Stimulated activated CD4-positive, alpha-beta T cell treated with anti-CD3 and anti-CD28 coated beads, Interleukin-4, amount 100 ng/mL, for 48 hours (primary cell): Measurements from ENCODE around the gene CLCA4.

Experiments
- DNase-seq, 2 donors: peaks; one replicate each; pipeline ENCODE4 v3.0.0-alpha.2; 2020; ENCODE audit warnings: low read depth in 2 of 2

CLCA4 gene, protein sequence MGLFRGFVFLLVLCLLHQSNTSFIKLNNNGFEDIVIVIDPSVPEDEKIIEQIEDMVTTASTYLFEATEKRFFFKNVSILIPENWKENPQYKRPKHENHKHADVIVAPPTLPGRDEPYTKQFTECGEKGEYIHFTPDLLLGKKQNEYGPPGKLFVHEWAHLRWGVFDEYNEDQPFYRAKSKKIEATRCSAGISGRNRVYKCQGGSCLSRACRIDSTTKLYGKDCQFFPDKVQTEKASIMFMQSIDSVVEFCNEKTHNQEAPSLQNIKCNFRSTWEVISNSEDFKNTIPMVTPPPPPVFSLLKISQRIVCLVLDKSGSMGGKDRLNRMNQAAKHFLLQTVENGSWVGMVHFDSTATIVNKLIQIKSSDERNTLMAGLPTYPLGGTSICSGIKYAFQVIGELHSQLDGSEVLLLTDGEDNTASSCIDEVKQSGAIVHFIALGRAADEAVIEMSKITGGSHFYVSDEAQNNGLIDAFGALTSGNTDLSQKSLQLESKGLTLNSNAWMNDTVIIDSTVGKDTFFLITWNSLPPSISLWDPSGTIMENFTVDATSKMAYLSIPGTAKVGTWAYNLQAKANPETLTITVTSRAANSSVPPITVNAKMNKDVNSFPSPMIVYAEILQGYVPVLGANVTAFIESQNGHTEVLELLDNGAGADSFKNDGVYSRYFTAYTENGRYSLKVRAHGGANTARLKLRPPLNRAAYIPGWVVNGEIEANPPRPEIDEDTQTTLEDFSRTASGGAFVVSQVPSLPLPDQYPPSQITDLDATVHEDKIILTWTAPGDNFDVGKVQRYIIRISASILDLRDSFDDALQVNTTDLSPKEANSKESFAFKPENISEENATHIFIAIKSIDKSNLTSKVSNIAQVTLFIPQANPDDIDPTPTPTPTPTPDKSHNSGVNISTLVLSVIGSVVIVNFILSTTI

DNA sequence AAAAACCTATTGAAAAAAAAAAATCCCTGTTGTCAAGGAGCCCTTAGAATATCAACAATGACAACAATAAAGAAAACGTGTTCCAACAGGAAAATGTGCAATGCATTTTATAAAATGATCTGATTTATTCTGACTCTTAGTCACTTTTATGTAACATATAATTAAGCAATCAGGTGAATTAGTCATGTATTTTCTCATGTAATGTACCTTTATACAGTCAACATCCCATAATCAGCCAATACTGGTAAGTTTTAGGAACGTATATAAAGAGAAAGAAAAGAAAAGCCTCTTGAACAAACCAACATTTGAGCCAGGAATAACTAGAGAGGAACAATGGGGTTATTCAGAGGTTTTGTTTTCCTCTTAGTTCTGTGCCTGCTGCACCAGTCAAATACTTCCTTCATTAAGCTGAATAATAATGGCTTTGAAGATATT is at the start of gene CLCA4:
CLCA4 (plus strand) TSS at position 292 of the 435 bp plus-strand sequence; CDS start at position 334, 42 bp downstream.
- no peak for DNase-seq

DNA sequence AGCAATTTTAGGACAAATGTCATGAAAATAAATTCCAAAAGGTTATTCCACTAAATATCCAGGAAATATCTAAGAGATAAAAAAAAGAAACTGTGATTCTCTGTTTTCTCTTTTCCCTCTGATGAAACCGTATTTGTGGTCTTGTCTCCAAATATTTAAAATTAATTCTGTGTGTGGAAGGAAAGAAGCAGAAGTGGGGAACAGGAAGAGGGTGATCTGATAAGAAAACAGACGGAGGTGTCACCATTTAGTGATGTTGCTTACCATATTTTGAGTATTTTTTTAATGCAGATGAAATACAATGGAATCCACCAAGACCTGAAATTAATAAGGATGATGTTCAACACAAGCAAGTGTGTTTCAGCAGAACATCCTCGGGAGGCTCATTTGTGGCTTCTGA is 48.6 kb upstream of the CLCA4 start:
- no peak for DNase-seq

DNA sequence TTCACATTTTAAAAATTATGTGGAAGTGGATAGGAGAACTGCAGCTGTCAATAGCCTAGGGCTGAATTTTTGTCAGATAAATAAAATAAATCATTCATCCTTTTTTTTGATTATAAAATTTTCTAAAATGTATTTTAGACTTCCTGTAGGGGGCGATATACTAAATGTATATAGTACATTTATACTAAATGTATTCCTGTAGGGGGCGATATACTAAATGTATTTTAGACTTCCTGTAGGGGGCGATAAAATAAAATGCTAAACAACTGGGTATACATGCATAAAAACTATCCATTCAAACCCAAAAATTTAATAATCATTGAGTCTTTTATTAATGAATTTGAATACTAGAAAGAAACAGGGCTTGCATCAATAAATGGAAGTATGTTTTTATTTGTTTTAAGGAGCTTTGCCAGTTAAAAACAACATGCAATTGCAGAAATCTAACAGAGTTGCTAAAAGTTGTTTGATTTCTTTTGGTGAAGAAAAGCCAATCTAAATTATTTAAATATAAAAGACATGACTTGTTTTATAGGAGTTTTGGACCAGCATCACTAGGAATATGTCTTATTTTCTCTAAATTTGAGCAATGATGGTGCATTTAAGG is 46.8 kb upstream of the CLCA4 start:
- no peak for DNase-seq

DNA sequence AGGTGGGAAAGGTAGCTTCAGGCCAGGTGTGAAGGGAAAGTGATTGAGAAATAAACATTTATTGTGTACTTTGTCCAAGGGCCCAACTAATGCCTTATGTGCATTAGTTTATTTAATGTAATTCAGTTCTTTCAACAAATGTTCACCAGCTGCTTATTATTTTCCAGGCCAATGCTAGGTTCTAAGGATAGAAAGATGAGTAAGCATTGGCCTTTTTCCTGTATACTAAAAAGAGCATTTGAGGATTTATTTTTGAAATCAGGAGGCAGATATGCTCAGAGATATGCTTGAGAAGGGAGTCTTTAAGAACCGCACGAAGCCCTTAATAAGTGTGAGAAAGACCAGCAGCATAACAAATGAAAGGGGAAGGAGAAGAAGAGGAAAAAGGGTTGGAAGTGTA is 46.2 kb upstream of the CLCA4 start:
- DNase-seq = no peak

DNA sequence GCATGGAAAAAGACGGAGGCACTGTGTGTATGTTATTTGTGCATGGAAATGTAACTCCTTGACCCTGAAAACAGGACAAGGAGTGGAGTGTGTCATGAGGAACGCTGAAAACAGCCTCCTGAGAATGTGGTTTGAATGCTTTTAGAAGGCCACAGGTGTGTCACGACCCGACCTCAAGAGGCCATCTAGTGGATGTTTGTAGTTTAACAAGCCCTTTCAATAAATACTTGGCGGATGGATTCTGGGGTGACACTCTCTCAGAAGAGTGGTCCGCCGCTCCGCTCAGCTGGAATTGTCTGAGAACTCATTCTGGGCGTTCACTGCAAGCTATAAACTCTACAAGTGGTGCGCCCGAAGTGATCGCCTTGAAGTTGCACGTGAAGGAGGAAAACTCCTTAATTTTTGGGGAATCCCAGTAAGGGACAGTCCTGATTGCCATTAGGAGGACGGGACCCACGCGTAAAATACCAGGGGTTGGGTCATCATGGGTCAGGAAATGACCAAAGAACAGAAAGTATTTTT is 44.7 kb upstream of the CLCA4 start:
- peak in 1 of 2 donors; percentile 20 for DNase-seq

DNA sequence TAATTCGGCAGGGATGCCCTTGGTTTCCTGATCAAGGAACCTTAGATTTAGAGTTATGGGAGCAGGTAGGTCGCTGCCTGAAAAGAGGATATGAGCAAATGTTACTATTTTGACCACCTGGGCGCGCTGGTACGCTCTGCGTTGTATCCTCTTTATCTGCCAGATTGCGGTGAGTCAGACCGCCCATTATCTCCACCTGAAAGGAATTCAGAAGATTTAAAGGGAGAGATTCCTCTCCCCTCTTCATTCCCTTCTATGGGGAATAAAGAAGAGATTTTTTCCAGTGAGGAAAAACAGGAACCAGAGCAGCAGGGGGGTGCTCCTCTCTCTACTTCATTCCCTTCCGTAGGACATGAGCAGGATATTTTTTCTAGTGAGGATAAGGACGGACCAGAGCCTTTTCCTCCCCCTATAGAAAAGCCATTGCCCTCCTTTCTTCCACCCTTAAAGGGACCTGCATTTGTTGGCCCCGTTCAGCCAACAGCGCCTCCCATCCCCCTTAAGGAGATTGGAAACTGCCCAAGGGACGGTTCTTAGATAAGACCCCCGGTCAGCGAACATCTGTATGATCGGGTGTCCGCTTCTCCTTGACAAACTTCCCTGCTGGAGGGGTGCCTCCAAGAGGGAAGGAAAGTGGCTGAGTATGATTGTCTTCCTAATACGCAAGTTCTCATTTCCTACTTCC is 44.0 kb upstream of the CLCA4 start:
- DNase-seq = no peak

DNA sequence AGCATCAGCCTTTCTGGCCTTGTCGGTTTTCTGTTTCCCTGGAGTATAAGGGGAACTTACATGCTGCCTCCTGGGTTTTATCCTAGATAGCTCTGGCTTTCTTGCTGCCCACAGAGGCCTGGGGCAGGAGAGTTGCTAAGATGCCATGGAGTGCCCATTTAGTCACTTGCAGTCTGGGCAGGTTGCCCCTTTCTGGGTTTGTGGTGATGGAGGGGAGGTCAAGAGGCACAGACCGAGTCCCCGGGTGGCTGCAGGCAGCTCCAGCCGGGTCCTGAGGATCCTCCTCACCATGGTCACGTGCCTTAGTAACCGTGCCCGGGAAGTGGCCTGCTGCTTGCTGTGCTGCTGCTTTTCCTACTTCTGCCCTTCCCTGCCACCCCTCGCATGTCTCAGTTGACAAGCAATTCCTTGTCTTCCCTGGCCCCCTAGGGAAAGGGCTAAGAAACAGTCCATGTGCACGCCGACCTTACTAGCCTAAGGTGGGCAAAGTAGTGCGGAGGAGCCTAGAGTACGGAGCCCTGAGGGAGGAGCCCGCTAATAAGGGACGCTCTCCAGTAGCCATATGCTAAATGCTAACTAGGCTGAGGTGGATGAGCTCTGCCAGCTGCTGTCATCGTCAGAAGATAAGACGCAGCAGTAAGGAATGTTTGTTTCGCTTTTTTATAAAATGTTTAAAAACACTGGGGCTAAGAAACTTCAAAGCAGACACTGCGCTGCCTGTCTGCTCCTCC is 43.3 kb upstream of the CLCA4 start:
- no peak for DNase-seq

DNA sequence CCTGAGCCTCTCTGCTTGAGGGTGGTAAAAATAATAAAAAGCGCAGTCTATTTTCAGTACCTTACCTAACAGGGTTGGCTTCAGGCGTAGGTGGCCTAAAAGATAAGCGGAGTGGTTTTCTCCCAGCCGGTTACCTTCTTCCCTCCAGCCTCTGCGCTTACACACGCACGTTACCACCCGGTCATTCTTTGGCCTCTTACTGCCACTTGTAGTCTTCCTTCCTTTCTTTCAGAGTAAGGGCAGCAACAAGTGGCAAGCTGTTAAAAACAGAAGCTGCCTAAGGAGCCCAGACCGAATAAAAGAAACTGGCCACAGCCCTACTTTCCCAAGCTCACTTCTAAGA is 42.8 kb upstream of the CLCA4 start:
- DNase-seq = no peak

DNA sequence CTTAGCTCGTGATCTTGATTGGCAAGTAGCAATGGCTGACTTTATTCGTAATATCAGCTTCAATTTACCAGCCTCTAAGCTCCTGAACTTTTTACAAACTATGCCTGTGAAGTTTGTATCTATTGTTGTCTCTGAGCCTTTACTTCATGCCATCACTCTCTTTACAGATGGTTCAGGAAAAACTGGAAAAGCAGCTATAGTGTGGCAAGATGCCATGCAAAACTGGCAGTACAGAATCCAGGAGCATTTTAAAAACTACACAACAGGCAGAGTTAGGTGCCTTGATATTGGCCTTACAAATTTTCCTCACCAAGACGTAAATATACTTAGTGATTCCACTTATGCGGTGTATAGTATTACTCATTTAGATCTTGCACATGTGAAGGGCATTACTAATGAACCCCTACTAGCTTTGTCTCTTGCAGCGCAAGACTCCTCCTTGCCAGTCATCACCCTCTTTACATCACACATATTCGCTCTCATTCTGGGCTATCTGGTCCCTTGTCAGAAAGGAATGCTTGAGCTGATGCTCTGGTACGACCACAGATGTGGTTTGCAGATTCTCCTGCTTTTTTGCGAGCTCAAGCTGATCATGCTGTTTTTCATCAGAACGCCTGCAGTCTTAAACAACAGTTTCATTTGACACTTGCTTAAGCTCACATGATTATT is 41.8 kb upstream of the CLCA4 start:
- no peak for DNase-seq

DNA sequence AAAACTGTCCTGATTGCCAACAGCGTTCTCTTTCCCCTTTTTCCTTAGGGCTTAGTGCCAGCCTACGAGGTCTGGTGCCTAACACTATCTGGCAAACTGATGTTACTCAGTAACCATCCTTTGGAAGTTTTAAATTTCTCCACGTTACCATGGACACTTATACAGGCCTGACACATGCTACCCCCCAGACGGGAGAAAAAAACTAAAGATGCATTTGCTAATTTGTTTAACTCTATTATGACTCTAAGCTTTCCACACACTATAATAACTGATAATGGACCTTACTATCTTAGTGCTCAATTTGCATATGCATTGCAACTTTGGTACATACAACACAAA is 41.3 kb upstream of the CLCA4 start:
- no peak for DNase-seq

DNA sequence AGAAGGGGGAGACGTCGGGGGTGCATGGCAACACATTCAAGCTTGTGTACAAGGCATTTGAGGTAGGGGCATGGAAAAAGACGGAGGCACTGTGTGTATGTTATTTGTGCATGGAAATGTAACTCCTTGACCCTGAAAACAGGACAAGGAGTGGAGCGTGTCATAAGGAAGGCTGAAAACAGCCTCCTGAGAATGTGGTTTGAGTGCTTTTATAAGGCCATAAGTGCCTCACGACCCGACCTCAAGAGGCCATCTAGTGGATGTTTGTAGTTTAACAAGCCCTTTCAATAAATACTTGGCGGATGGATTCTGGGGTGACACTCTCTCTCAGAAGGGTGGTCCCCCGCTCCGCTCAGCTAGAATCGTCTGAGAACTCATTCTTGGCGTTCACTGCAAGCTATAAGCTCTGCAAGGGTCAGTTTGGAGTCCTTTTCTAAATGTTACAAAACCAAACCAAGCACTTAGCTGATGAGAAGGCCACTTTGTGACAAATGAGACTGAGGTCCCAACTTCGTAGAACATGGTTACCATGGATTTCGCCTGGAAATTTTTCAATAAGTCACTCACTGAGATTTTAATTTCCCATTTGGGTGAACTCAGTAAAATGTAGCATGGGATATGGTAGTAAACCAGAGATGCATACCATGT is 38.8 kb upstream of the CLCA4 start:
- DNase-seq = no peak

DNA sequence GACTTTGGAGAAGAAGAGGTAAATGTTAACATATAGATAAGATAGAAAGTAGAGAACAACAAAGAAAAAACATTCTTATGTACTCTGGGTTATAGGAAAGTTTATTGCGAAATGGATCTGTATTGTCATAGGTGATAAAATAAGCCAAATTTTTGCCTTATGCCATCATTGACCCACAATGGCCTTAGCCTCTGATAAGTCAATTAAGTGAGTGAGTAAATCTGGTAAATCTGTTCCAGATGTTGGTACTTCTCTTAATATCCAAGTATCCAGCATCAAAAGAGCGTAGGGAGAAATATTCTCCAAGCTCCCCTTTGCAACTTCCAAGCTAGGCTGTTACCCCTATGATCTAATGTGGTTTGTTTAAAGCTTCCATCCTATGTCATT is 38.3 kb upstream of the CLCA4 start:
- no peak for DNase-seq

DNA sequence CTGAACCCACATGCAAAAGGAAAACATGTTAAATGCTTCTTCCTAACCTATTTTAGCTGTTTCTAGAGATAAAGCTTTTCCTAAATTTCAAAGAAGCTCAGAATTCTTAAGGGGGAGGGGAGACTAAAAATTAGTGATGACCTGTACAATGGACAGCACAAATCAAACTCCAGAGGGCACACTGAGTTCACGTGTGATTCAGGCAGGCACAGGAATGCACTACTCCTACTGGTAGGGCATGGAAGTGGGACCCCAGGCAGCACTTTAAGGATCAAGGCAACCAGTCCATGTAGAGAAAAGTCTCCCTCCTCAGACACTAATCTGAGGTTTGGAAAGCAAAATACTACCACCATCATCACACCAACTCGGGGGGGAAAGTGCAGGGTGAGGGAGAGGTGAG is 31.3 kb upstream of the CLCA4 start:
- no peak for DNase-seq

DNA sequence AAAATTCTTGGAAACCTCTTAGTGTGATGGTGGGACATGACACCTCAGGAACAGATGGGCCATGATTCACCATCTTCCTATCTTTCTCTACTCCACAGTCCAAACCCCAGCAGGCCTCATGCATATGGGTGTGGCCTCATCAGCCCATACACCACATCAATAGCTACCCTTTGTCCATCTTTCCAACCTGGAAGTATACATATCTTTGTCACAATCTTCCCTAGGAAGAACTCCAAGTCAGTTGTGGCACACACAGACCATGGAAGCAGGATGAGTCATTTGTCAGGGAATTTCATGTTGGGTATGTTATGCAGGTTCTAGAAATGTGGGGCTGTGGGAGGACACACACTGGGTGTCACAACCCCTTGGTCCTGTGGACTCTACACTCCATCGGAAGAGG is 30.5 kb upstream of the CLCA4 start:
- no peak for DNase-seq

DNA sequence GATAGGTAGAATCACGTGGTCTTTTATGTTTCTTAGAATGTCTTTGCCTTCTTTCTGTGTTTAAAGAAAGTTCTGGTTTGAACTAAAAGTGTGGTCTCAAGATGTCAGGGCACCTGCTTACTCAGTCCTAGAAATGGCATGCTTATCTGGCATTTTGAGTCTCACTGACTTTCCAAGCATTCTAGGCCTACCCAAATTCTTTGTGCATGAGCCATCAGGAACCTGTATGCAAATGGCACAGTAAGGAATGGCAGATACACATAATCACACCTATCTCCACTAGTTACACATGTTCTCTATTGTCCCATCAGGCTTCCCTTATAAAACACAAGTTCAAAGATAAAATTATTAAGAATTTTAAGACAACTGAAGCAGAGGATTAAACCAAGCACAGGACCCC is 29.5 kb upstream of the CLCA4 start:
- no peak for DNase-seq

DNA sequence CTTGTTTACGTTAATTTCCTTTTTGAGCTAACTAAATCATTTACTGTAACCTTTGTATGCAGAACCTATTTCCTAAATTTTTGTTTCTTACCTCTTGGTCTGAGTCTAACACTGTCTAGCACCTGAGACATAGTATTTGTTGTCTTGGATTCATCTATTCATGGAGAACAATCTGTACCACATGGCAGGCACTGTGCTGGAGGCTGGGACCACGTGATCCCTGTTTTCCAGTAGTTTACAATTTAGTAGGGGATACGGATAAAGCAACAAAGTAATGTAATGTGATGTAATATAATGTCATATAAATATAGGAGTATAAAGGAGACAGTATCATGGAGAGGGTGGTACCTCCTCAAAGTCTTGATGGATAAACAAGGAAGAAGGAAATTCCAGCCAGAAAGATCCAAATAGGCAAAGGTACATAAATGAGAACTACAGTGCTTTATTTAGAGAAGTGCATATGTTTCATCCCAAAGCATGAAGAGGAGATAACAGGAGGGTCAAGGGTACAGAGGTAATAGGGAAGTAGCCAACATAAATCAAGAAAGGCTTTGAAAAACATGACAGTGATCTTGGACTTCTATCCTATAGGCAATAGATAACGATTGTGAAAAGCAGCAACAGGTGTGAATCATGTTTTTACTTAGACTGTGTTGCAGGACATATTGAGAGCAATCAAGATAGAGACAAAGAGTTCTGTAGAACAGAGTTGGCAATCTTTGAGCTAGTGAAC is 25.9 kb upstream of the CLCA4 start:
- no peak for DNase-seq

DNA sequence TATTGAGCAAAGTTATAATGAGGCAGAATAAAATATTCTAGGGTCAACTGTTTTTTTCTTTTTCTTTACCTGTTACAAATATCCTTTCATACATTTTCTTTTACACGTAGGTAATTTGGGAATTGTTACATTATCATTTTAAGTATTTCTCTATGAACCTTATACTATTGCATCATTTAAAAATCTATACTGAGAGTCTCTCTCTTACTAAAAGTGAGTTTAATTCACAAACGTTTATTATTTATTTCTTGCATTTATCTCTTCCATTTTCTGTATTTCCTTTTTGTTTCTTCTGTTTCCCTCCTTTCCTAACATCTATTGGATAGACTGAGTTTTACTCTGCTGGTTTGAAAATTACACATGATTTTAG is 25.4 kb upstream of the CLCA4 start:
- no peak for DNase-seq

DNA sequence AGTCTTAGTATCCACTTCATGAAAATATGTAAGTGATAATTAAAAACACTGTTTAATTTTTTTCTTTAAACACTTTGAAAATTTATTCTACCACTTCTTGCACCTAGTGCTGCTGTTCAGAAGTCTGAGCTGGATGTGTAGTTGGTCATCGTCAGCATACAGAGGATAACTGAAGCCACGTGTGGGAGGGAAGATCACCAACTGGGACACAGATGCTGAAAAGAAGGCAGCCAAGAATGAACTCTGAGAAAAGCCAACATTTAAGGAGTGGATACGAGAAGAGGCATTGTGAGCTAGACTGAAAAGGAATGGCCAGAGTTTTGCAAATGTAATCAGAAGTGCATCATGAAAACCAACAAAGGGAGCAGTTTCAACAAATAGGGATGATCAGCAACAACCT is 24.6 kb upstream of the CLCA4 start:
- no peak for DNase-seq

DNA sequence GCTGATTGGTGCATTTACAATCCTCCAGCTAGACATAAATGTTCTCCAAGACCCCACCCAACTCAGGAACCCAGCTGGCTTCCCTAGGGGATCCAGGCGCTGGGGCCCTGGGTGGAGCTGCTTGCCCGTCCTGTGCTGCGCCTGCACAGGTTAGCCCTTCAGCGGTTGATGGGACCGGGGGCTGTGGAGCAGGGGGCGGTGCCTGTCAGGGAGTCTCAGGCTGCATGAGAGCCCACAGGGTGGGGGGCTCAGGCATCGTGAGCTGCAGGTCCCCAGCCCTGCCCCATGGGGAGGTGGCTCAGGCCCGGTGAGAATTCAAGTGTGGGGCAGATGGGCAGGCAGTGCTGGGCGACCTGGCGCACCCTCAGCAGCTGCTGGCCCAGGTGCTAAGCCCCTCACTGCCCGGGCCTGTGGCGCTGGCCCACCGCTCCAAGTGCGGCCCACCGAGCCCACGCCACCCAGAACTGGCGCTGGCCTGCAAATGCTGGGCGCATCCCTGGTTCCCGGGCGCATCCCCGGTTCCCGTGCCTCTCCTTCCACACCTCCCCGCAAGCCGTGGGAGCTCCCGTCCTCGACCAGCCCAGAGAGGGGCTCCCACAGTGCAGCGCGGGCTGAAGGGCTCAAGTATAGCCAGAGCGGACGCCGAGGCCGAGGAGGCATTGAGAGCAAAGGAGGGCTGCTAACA is 23.1 kb upstream of the CLCA4 start:
- no peak for DNase-seq
